ENCODE measurements around the gene HOPX. TPM values are rescaled to one million over a fixed set of nuclear protein-coding genes. Genes with fewer than 3 reads are reported as not detected.

The HOPX gene
- total RNA-seq, 4 donors from 2014 or later = 405 to 1,883 (median 1,516) TPM

GRCh38 chr4:56652196-56652595, 28.9 kb downstream of the HOPX start:
- TF ChIP-seq POLR2AphosphoS5 (IDR thresholded peaks at IDR 0.05) (no peak), POLR2A (IDR thresholded peaks at IDR 0.05) (no peak), CTCF (IDR thresholded peaks at IDR 0.05) (no peak), EP300 (IDR thresholded peaks at IDR 0.05) (no peak)
- Histone ChIP-seq H3K9me3 (no peaks in the 10 kb centered on the region), H3K4me3 (no peak overlapping the region), H3K4me1 (peaks cover 37% of the 10 kb centered on the region), H3K27ac (no peak overlapping the region), H3K36me3 (peaks cover 8% of the 10 kb centered on the region), H3K27me3 (peaks cover 14% of the 10 kb centered on the region)
- 90% methylated on average over 3 of the region's 3 CpGs for WGBS
- no peak for DNase-seq (ENCODE audit: low spot score in 2 of 2)

- H3K9me3 ChIP-seq = peaks cover 5% of the 10 kb centered on the region
- TF ChIP-seq POLR2A (IDR thresholded peaks at IDR 0.05) (no peak), EP300 (IDR thresholded peaks at IDR 0.05) (no peak), POLR2AphosphoS5 (IDR thresholded peaks at IDR 0.05) (no peak), CTCF (IDR thresholded peaks at IDR 0.05) (no peak)
- no peak overlapping the region for H3K4me3 ChIP-seq
- 89% methylated on average over 1 of the region's 1 CpG for WGBS
- DNase-seq (ENCODE audit: low spot score in 2 of 2) = no peak
- no peak overlapping the region for H3K27ac ChIP-seq
- peaks cover 8% of the 10 kb centered on the region for H3K36me3 ChIP-seq
- H3K27me3 ChIP-seq = peaks cover 5% of the 10 kb centered on the region
- H3K4me1 ChIP-seq = peaks cover 28% of the 10 kb centered on the region
Observed at GRCh38 chr4:56651056-56651350, 30.1 kb downstream of the HOPX start.

- TF ChIP-seq POLR2AphosphoS5 (IDR thresholded peaks at IDR 0.05) (no peak), POLR2A (IDR thresholded peaks at IDR 0.05) (no peak)
- DNase-seq (ENCODE audit: low spot score in 2 of 2) = no peak
Observed at GRCh38 chr4:56650262-56651055, 30.6 kb downstream of the HOPX start.

GRCh38 chr4:56649445-56650261, 31.4 kb downstream of the HOPX start:
- H3K9me3 ChIP-seq = peaks cover 5% of the 10 kb centered on the region
- no peak for DNase-seq (ENCODE audit: low spot score in 2 of 2)
- H3K27ac ChIP-seq = no peak overlapping the region
- H3K27me3 ChIP-seq = no peaks in the 10 kb centered on the region
- H3K4me1 ChIP-seq = peaks cover 16% of the 10 kb centered on the region
- no peak overlapping the region for H3K4me3 ChIP-seq
- TF ChIP-seq POLR2AphosphoS5 (IDR thresholded peaks at IDR 0.05) (no peak), EP300 (IDR thresholded peaks at IDR 0.05) (no peak), CTCF (IDR thresholded peaks at IDR 0.05) (no peak), POLR2A (IDR thresholded peaks at IDR 0.05) (no peak)
- H3K36me3 ChIP-seq = peaks cover 8% of the 10 kb centered on the region
- WGBS = 81% methylated on average over 5 of the region's 5 CpGs

More at GRCh38 chr4:56650262-56651055, 30.6 kb downstream of the HOPX start:
- Histone ChIP-seq H3K4me3 (no peak overlapping the region), H3K36me3 (peaks cover 8% of the 10 kb centered on the region), H3K4me1 (peaks cover 23% of the 10 kb centered on the region), H3K27ac (no peak overlapping the region), H3K27me3 (no peaks in the 10 kb centered on the region), H3K9me3 (peaks cover 5% of the 10 kb centered on the region)
- 90% methylated on average over 6 of the region's 6 CpGs for WGBS

- H3K27ac ChIP-seq = no peak overlapping the region
- peaks cover 8% of the 10 kb centered on the region for H3K36me3 ChIP-seq
- H3K9me3 ChIP-seq = peaks cover 5% of the 10 kb centered on the region
- DNase-seq (ENCODE audit: low spot score in 2 of 2) = no peak
- no peak for TF ChIP-seq POLR2A (IDR thresholded peaks at IDR 0.05)
- no peak for TF ChIP-seq EP300 (IDR thresholded peaks at IDR 0.05)
- no peak for TF ChIP-seq CTCF (IDR thresholded peaks at IDR 0.05)
- no peak for TF ChIP-seq POLR2AphosphoS5 (IDR thresholded peaks at IDR 0.05)
- H3K27me3 ChIP-seq = no peaks in the 10 kb centered on the region
- peaks cover 7% of the 10 kb centered on the region for H3K4me1 ChIP-seq
- no peak overlapping the region for H3K4me3 ChIP-seq
Observed at GRCh38 chr4:56648824-56649151, 32.3 kb downstream of the HOPX start.

Measured in suprapubic skin (tissue), 4 donors.